Neuronal stem cell (in vitro differentiated cells): ENCODE results near the gene CLCN4.

Source experiments
- DNase-seq: peaks from one replicate; pipeline ENCODE4 v3.0.0-alpha.2; 2013; ENCODE audit warnings: low spot score
- H2AFZ ChIP-seq: one replicate; pipeline ENCODE4 v1.6.1; 2013; ENCODE audit warnings: mild to moderate bottlenecking, low read length, inconsistent platforms
- H2AK5ac ChIP-seq: 2 replicates; pipeline ENCODE4 v1.6.1; 2013; ENCODE audit warnings: low read depth, mild to moderate bottlenecking, inconsistent platforms, low read length, moderate library complexity, mixed read lengths
- H2BK120ac ChIP-seq: 2 replicates; pipeline ENCODE4 v1.6.1; 2013; ENCODE audit warnings: low read depth, mild to moderate bottlenecking, inconsistent platforms, low read length, moderate library complexity, mixed read lengths
- H2BK12ac ChIP-seq: one replicate; pipeline ENCODE4 v1.6.1; 2013; ENCODE audit warnings: low read length, inconsistent platforms
- H2BK15ac ChIP-seq: 2 replicates; pipeline ENCODE4 v1.6.1; 2013; ENCODE audit warnings: mild to moderate bottlenecking, low read length, inconsistent platforms, mixed read lengths
- H2BK5ac ChIP-seq: one replicate; pipeline ENCODE4 v1.6.1; 2013; ENCODE audit warnings: inconsistent platforms, mild to moderate bottlenecking, low read length, moderate library complexity
- H3K14ac ChIP-seq: one replicate; pipeline ENCODE4 v1.6.1; 2013; ENCODE audit warnings: low read length, inconsistent platforms
- H3K18ac ChIP-seq: 2 replicates; pipeline ENCODE4 v1.6.1; 2013; ENCODE audit warnings: low read length, inconsistent platforms
- H3K23ac ChIP-seq: 2 replicates; pipeline ENCODE4 v1.6.1; 2013; ENCODE audit warnings: low read depth, mild to moderate bottlenecking, mixed read lengths, low read length, inconsistent platforms; ENCODE audit not compliant: poor library complexity
- H3K27ac ChIP-seq: replicated peaks from 3 replicates; pipeline ENCODE4 v1.5.1; 2013; ENCODE audit warnings: low read length, inconsistent platforms
- H3K27me3 ChIP-seq, 3 experiments: 2 replicates each; pipeline ENCODE4 v1.6.1; 2013; ENCODE audit warnings: low read length in 3 of 3, mild to moderate bottlenecking in 2 of 3, inconsistent platforms in 1 of 3, low read depth in 1 of 3, mixed read lengths in 1 of 3, moderate library complexity in 1 of 3; ENCODE audit not compliant: control insufficient read depth in 3 of 3, insufficient read depth in 3 of 3
- H3K36me3 ChIP-seq, 2 donors: replicated peaks in 1 of 2; 2 replicates each; pipeline ENCODE4 v1.6.1; 2013; ENCODE audit warnings: low read length in 2 of 2; ENCODE audit not compliant: control insufficient read depth in 2 of 2, insufficient read depth in 2 of 2
- H3K4ac ChIP-seq: 2 replicates; pipeline ENCODE4 v1.6.1; 2013; ENCODE audit warnings: inconsistent platforms, mild to moderate bottlenecking, low read length, moderate library complexity
- H3K4me1 ChIP-seq, 2 donors: 1 replicate in 1 of 2; 2 replicates in 1 of 2; pipeline ENCODE4 v1.6.1; 2013; ENCODE audit warnings: low read length in 2 of 2, low read depth in 1 of 2; ENCODE audit not compliant: control insufficient read depth in 2 of 2, insufficient read depth in 1 of 2
- H3K4me2 ChIP-seq: one replicate; pipeline ENCODE4 v1.6.1; 2013; ENCODE audit warnings: mild to moderate bottlenecking, low read length, inconsistent platforms; ENCODE audit not compliant: insufficient read depth, poor library complexity, severe bottlenecking
- H3K4me3 ChIP-seq, 2 donors: 2 replicates each; pipeline ENCODE4 v1.5.1; 2013; ENCODE audit warnings: low read length in 2 of 2, mild to moderate bottlenecking in 2 of 2, inconsistent platforms in 1 of 2, moderate library complexity in 1 of 2
- H3K79me1 ChIP-seq: one replicate; pipeline ENCODE4 v1.6.1; 2013; ENCODE audit warnings: low read depth, mild to moderate bottlenecking, inconsistent platforms, low read length, moderate library complexity
- H3K9ac ChIP-seq: one replicate; pipeline ENCODE4 v1.6.1; 2013; ENCODE audit warnings: mild to moderate bottlenecking, low read depth, low read length, inconsistent platforms; ENCODE audit not compliant: poor library complexity
- H3K9me3 ChIP-seq, 2 donors: replicated peaks in 1 of 2; 2 replicates each; pipeline versions ENCODE3 to v1.6.1; 2013; ENCODE audit warnings: low read length in 2 of 2, mild to moderate bottlenecking in 2 of 2, inconsistent platforms in 1 of 2, low read depth in 1 of 2, mixed read lengths in 1 of 2, moderate library complexity in 1 of 2; ENCODE audit not compliant: control insufficient read depth in 2 of 2, insufficient read depth in 1 of 2
- H4K8ac ChIP-seq: one replicate; pipeline ENCODE4 v1.6.1; 2013; ENCODE audit warnings: low read depth, mild to moderate bottlenecking, inconsistent platforms, low read length, moderate library complexity
- H4K91ac ChIP-seq: one replicate; pipeline ENCODE4 v1.6.1; 2013; ENCODE audit warnings: low read length, low read depth, mild to moderate bottlenecking, inconsistent platforms; ENCODE audit not compliant: poor library complexity
- WGBS, 2 donors: extraction: QIAGEN DNeasy Blood & Tissue Kit; methylation state at CpG; one replicate each; pipeline ENCODE4 v1.1.7; 2013; ENCODE audit warnings: missing lambda C conversion rate in 2 of 2, mixed read lengths in 1 of 2; ENCODE audit not compliant: insufficient read length in 2 of 2, insufficient replicate concordance in 1 of 2; ENCODE audit errors: extremely low coverage in 2 of 2; 5-methylcytosine and 5-hydroxymethylcytosine counted together

The CLCN4 gene

DNA sequence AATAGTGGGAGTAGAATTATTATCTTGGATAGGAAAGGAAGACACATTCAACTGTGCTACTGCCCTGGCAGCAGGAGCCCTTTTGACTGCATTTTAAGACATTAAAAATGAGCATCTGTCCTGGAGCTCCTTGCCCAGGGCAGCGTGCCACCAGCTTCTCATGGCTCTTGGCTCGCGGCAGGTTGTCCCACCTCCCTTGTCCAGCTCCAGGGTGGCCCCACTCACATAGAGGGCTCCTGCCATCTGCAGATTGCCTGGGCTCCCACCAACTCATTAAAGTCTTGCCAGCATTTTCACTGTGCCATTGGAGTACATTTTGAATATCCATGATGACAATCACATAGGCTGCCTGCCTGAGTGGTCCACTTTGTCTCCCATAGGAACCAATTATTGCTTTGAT lies 27.0 kb downstream of the CLCN4 start:
- Histone ChIP-seq H3K4me3 (no peak overlapping the region), H3K9me3 (no peaks in the 10 kb centered on the region), H3K4me1 (no peaks in the 10 kb centered on the region), H2AK5ac (no peak overlapping the region), H3K4me2 (no peak overlapping the region), H3K18ac (no peak overlapping the region), H4K8ac (no peak overlapping the region), H3K14ac (no peak overlapping the region), H2BK120ac (no peak overlapping the region), H2BK15ac (no peak overlapping the region), H3K23ac (no peak overlapping the region), H3K9ac (no peak overlapping the region), H4K91ac (no peak overlapping the region), H2AFZ (no peak overlapping the region), H2BK5ac (no peak overlapping the region), H3K79me1 (no peaks in the 10 kb centered on the region), H3K27me3 (no peaks in the 10 kb centered on the region), H2BK12ac (no peak overlapping the region), H3K36me3 (no peaks in the 10 kb centered on the region), H3K4ac (no peak overlapping the region), H3K27ac (no peak overlapping the region)
- DNase-seq = no peak
- WGBS, 2 donors = no CpG with 5 or more reads among the region's 3 CpGs

DNA sequence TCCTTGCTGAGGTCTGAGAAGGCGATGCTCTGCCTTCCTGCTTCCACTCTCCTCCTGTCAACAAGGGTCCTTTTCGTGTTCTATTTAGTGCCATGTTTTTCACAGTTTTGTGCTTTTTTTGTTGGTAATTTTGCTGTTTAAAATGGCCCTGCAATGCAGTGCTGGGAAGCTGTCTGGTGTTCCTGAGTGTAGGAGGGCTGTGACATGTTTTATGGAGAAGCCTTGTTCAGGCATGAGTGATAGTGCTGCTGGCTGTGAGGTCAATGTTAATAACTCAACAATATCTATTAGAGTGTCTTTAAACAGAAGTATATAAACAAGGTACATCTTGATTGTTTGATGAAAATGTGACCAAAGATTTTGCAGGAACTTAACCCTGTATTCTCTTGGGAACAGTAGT lies 27.6 kb downstream of the CLCN4 start:
- no peak overlapping the region for H2BK5ac ChIP-seq
- no CpG with 5 or more reads among the region's 2 CpGs for WGBS, 2 donors

DNA sequence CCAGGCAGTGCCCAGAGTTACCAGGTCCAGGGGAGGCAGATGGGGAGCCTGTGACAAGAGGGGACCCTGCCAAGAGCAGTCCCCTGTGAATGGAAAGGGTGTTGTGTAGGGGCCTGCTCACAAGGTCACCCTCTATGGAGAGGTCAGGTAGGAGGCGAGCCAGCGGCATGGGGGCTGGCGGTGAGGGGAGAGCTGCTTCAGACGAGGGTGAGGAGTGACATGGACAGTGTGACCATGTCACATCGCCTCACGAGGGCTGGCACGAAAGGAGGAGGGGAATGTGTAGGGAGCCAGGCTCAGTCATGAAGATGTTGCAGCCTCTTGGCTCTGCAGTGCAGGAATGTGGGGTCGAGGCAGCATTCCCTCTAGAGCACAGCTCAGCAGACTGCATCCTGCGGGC lies 29.6 kb downstream of the CLCN4 start:
- Histone ChIP-seq H3K14ac (no peak overlapping the region), H2BK5ac (no peak overlapping the region), H3K4me2 (no peak overlapping the region), H3K4me1 (no peaks in the 10 kb centered on the region), H3K23ac (no peak overlapping the region), H3K9me3 (no peaks in the 10 kb centered on the region), H2AK5ac (no peak overlapping the region), H3K27ac (no peak overlapping the region), H3K4ac (no peak overlapping the region), H4K8ac (no peak overlapping the region), H2BK12ac (no peak overlapping the region), H3K27me3 (no peaks in the 10 kb centered on the region), H3K18ac (no peak overlapping the region), H3K4me3 (no peak overlapping the region), H2BK15ac (no peak overlapping the region), H3K9ac (no peak overlapping the region), H2AFZ (no peak overlapping the region), H2BK120ac (no peak overlapping the region), H3K79me1 (no peaks in the 10 kb centered on the region), H3K36me3 (no peaks in the 10 kb centered on the region), H4K91ac (no peak overlapping the region)
- no CpG with 5 or more reads among the region's 9 CpGs for WGBS, 2 donors
- no peak for DNase-seq

More for the DNA sequence above, 27.6 kb downstream of the CLCN4 start:
- DNase-seq = no peak
- no peak overlapping the region for H3K14ac ChIP-seq
- no peak overlapping the region for H3K4me2 ChIP-seq
- no peak overlapping the region for H2BK12ac ChIP-seq
- H2AK5ac ChIP-seq = no peak overlapping the region
- no peak overlapping the region for H4K91ac ChIP-seq
- no peak overlapping the region for H3K9ac ChIP-seq
- no peak overlapping the region for H3K4me3 ChIP-seq
- H3K27me3 ChIP-seq = no peaks in the 10 kb centered on the region
- H3K4me1 ChIP-seq = no peaks in the 10 kb centered on the region
- H3K4ac ChIP-seq = no peak overlapping the region
- H3K79me1 ChIP-seq = no peaks in the 10 kb centered on the region
- no peak overlapping the region for H2BK15ac ChIP-seq
- H4K8ac ChIP-seq = no peak overlapping the region
- H2BK120ac ChIP-seq = no peak overlapping the region
- no peak overlapping the region for H3K23ac ChIP-seq
- no peaks in the 10 kb centered on the region for H3K36me3 ChIP-seq
- no peaks in the 10 kb centered on the region for H3K9me3 ChIP-seq
- H3K27ac ChIP-seq = no peak overlapping the region
- no peak overlapping the region for H2AFZ ChIP-seq
- no peak overlapping the region for H3K18ac ChIP-seq

DNA sequence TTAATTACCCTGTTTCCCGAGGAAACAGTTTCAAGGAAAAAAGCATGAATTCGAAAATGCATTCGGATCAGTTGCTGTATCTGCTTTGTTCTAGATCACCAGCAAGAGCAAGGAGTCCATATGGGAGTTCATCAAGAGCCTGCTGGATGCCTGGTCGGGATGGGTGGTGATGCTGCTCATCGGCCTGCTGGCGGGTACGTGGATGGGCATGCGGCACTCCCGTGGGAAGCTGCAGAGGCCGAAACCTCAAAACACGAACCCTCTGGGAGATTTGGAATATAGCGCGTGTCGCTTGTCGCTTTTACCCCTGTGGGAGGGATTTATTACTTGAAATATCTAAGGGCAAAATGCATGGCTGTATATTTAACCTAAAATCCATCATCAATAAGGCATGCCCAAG lies 30.6 kb downstream of the CLCN4 start:
- Histone ChIP-seq H3K27ac (no peak overlapping the region), H3K4me2 (no peak overlapping the region), H2BK12ac (no peak overlapping the region), H2BK15ac (no peak overlapping the region), H3K36me3 (no peaks in the 10 kb centered on the region), H3K27me3 (no peaks in the 10 kb centered on the region), H3K4me3 (no peak overlapping the region), H2AFZ (no peak overlapping the region), H3K4ac (no peak overlapping the region), H3K23ac (no peak overlapping the region), H3K18ac (no peak overlapping the region), H3K79me1 (no peaks in the 10 kb centered on the region), H2BK120ac (no peak overlapping the region), H4K8ac (no peak overlapping the region), H3K4me1 (no peaks in the 10 kb centered on the region), H4K91ac (no peak overlapping the region), H2BK5ac (no peak overlapping the region), H2AK5ac (no peak overlapping the region), H3K9ac (no peak overlapping the region), H3K9me3 (no peaks in the 10 kb centered on the region), H3K14ac (no peak overlapping the region)
- no peak for DNase-seq
- no CpG with 5 or more reads among the region's 15 CpGs for WGBS, 2 donors
